Medulla oblongata (tissue), 1 donor: ENCODE results near the gene TMED1.
A peak's percentile ranks its signal among the peaks of the same experiment; 100 is the strongest.
"Not testable (repeated sequence)": the region's sequence is repeated elsewhere in the genome, so short reads cannot be mapped to it uniquely, and the experiment has no call there.

Experiments
- DNase-seq: peaks from one replicate; pipeline ENCODE4 v3.0.0-alpha.2; 2015; ENCODE audit errors: extremely low spot score

TMED1 gene

DNA sequence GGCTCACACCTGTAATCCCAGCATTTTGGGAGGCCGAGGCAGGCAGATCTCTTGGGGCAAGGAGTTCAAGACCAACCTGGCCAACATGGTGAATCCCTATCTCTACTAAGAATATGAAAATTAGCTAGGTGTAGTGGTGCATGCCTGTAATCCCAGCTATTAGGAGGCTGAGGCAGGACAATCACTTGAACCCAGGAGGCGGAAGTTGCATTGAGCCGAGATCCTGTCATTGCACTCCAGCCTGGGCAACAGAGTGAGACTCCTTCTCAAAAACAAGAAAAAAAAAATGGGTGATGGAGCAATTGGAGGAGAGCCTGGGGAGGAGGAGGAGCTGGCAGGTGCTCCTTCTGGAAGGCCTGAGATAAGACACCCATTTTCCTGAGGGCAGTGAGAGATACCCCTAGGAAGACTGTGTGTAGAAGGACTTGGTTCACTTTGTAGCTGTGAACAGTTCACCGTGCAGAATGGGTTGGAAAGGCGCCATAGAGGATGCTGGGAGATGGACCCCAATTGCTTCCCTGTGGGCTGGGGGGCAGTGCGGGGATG lies 26.6 kb upstream of the TMED1 start:
- no peak for DNase-seq

DNA sequence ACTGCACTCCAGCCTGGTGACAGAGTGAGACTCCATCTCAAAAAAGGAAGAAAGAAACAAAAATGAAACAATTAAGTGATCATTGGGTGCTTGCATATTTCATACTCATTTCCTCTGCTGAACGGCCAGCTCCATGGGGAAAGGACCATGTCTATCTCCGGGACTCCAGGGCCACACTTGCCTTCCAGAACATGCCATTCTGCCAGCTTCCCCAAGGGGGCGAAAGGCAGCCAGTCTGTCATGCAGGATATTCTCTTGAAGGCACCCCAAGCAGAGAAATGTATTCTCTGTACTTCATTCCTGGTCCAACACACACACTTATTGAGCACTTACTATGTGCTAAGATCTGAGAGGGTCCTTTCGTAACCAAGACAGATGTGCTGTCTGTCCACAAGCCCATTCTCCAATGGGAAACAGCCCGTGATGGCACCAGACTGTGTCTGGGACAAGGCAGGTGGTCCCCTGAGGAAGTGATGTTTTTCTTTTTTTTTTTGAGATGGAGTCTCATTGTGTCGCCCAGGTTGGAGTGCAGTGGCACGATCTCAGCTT lies 25.2 kb upstream of the TMED1 start:
- no peak for DNase-seq

DNA sequence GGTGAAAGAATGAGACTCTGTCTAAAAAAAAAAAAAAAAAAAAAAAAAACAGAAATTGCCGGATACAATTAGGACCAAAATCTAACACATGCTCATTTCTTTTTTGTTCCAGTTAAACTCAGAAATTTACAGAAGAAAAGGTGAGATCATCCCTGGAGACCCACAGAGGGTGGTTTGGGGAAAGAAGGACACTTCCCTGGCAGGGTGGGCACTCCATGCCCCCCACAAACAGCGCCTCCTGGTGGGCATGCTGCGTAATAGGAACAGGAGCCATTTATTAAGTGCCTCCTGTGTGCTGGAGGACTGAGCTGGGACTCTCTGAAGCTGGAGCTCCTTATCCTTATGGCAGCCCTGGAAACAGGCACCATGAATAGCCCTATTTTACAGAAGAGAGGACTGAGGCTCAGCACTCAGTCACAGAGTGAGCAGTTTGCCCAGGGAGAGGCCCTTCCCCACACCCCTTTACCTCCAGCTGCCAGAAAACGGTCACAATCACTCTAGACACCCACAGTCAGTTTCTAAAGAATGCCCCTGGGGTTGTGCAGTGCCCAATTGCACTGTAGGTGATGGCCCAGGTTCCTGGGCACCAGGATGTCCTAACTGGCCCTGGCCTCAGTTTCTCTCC lies 22.3 kb upstream of the TMED1 start:
- no peak for DNase-seq

DNA sequence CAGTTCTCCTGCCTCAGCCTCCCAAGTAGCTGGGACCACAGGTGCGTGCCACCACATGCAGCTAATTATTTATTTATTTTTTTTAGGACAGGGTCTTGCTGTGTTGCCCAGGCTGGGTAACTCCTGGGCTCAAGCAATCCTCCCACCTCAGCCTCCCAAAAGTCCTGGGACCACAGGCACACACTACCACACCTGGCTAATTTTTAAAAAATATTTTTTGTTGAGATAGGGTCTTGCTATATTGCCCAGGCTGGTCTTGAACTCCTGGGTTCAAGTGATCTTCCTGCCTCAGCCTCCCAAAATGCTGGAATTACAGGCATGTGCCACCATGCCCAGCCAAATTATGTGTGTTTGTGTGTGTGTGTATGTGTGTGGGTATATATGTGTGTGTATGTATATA lies 20.9 kb upstream of the TMED1 start:
- not testable (repeated sequence) for DNase-seq

DNA sequence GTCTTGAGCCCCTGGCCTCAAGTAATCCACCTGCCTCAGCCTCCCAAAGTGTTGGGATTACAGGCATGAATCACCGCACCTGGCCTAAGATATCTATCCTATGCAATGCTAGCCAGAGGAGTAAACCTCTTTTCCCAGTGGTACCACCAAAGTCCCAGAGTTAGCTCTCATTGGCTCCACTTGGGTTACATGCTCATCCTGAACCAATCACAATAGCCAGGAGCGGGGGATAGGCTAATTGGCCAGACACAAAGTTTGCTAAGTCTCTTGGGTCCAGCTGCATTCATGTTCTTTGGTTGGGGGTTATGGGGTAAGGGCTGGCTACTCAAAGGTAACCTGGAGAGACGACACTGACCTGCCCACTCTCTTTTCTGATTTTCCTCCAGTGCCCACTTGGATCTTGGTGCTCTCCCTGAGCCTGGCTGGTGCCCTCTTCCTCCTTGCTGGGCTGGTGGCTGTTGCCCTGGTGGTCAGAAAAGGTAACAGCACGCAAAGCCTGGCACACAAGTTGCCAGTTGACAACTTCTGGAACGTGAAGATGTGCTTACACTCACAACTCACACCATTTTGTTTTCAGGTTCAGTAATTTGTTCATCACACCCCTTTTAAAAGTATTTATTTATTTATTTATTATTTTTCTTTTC lies 20.0 kb upstream of the TMED1 start:
- no peak for DNase-seq

DNA sequence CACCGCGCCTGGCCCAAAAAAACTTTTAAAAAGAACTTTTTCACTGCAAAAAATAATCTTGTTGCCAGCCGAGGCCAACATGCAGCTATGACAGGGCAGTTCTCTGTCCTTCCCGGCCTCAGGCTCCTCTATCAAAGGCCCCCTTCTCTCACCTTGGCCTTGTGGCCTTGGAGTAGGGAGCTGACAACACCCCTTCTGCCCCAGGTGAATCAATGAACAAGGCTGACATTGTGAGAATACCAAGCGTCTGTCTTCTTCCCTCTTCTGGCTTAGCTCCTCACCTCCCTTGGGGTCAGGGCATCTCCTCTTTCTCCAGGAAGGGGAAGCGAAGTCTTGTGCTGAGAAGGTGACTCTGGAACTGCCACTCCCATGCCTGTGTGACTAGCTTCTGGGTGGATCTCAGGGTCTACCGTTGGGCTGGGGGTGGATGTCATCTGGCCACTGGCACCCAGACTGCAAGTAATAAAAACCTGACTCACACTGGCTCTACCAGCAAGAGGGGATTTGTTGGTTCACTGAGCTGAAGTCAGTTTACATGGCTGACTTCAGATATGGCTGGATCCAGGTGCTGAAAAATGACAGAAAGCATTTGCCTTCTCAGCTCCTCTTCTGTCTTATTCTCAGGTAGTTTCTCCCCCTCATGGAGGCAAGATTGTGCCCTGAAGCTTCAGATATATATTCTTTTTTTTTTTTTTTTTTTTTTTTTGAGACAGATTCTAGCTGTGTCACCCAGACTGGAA lies 18.5 kb upstream of the TMED1 start:
- no peak for DNase-seq

DNA sequence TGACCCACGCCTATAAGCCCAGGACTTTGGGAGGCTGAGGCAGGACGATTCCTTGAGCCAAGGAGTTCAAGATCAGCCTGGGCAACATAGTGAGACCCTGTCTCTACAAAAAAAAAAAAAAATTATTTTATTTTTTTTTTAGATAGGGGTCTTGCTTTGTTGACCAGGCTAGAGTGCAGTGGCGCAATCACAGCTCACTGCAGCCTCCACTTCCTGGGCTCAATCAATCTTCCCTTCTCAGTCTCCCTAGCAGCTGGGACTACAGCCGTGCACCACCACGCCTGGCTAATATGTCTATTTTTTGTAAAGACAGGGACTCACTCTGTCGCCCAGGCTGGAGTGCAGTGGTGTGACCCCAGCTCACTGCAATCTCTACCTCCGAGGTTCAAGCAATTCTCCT lies 16.9 kb upstream of the TMED1 start:
- no peak for DNase-seq

DNA sequence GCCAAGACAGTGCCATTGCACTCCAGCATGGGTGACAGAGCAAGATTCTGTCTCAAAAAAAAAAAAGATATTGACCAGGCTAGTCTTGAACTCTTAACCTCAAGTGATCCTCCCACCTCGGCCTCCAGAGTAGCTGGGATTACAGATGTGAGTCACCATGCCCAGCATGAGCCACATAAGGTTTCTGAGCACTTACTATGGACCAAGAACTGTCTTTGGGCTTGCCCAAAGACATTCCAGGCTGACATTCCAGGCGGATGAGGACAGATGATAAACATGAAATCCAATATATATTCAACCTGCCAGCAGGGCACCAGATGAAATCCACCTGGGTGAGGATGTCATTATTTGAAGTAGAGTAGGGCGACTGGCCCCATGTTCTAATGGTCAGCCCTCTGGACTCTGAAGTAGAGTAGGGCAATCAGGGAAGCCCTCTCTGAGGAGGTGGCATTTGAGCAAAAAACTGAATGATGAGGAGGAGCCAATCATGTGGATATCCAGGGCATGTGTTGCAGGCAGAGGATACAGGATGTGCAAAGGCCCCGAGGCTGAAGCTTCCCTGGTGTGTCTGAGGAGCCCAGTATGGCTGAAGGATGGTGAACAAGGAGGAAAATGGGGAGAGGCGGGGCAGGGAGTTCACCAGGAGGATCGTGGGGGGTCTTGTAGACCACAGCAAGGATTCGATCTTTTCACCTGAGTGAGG lies 16.2 kb upstream of the TMED1 start:
- no peak for DNase-seq

DNA sequence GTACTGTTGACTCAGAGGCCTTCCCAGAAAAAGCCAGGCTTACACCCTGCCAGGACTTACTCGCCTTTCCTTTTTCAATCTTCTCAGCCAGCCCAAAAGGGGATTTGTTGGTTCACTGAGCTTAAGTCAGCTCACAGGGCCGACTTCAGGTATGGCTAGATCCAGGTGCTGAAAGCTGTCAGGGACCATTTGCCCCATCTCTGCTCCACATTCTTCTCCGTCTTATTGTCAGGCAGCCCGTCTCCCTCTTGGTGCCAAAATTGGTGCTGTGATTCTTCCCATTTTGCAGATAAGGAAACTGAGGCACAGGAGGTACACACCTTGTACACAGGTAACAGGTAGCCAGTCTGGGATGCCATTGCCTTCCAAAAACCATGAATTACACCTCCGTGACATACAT lies 14.6 kb upstream of the TMED1 start:
- DNase-seq, result no peak

DNA sequence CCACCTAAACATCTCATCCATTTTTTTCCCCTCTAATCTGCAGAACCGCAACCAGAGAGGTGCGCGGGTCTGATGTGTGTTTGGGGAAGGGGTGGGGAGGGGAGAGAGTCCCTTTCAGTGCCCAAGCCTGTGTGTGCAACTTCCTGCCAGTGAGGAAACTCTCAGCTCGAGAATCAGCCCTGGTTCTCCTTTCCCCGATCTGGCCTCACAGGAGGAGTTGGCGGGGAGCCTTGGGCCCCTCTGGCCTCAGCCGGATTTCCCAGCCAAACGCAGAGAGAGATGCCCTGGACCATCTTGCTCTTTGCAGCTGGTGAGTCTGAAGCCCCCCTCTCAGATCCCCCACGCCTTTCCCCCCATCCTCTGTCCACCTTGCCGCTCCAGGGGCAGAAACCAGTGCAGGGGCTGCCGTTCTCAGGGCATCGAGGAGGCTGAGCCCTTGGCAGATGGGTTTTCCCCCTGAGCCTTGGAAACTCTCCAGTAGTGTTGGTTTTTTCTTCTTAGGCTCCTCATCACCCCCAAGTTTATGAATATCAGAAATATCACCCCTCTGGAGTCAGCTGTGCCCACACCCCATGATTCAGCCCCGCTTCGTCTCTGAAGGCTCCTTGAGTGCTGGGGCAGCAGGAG lies 12.3 kb upstream of the TMED1 start, which contains the start of gene C19orf38:
Gene C19orf38, plus strand, starts transcription at position 186 of the 627 bp plus-strand sequence. Its CDS starts 94 bp downstream, at position 280.
- peak; percentile 40 for DNase-seq

DNA sequence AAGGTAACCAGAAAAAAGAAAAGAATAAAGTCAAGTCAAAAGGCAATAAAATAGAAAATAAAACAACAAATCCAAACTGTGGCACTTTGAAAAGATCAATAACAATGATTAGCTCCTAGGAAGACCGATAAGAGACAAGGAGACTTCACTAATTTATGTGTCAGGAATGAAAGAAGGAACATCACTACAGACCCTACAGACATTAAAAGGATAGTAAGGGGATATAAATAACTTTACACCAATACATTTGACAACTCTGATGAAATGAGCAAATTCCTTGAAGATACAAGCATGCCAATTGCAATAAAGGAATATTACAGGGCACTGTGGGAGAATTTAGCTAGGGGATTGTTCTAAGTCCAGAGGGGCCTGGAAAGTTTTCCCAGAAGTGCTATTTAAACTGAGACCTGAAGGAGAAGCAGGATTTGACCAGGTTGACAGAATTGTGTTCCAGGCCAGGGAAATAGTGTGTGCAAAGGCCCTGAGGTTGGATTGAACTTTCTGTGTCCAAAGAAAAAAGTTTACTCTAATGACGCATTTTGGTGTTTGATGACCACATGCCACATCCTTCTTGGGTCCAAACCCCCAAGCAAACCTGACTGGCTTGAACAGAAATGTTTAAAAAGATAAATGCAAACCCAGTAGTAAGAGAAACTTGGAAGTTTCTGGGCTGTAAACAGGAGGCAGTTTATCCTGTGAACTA lies 10.6 kb upstream of the TMED1 start:
- no peak for DNase-seq

DNA sequence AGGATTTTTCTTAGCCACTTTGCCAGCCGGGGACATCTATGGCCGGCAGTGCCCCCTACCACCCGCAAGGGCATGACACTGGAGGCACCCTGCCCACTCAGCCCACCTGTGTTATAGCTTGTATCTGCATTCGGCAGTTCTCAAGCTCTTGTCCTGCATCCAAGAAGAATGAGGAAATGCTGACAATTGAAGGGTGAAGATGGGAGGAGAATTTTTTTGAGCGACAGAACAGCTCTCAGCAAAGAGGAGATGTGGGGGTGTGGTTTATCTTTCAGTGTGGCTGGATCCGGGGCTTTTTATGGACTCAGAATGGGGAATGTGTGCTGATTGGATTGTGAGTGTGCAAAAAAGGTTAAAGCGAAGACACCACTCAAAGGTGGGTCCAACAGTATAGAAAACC lies 6.8 kb upstream of the TMED1 start:
- no peak for DNase-seq

DNA sequence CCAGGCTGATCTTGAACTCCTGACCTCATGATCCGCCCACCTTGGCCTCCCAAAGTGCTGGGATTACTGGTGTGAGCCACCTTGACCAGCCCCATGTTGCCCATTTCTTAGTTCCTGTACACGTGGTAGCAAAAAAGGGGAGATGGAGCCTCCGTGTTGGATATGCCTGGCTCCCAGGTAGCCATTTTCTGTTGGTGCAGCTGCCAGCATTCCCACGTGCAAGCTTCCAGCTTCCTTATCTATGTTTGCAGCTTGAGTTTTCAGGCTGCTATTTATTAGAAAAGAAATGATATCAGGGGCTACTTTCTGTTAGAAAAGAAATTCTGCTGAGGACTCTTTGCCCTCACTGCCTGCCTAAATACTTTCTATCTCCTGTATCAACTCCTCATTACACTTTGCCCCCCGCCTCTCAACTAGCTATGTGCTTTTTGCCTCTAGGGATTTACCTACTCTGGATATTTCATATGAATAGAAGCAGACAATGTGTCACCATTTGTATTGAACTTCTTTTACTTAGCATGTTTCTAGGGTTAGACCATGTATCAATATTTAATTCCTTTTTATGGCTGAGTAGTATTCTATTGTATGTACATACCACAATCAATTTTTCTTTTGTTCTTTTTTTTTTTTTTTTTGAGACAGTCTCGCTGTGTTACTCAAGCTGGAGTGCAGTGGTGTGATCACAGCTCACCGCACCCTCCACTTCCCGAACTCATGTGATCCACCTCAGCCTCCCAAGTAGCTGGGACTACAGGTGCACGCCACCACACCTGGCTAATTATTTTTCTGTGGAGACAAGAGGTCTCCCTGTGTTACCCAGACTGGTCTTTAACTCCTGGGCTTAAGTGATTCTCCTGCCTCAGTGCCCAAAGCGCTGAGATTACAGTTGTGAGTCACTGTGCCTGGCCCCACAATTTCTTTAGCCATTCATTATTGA lies 3.4 kb upstream of the TMED1 start:
- no peak for DNase-seq

DNA sequence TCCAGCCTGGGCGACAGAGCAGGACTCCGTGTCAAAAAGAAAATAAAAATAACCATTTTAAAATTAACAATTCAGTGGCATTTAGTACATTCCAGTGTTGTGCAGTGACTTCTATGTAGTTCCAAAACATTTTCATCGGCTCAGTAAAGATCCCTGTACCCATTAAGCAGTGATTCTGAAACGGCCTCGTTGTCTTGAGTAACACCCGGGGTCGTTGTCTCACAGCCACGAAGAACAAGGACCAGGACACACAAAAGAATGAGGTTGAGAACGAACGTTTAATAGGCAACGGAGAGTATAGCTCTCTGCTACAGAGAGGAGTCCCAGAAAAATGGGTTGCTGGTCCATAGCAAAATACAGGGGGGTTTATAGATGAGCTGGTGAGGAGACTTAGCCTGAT lies 2.4 kb upstream of the TMED1 start:
- DNase-seq, result no peak

DNA sequence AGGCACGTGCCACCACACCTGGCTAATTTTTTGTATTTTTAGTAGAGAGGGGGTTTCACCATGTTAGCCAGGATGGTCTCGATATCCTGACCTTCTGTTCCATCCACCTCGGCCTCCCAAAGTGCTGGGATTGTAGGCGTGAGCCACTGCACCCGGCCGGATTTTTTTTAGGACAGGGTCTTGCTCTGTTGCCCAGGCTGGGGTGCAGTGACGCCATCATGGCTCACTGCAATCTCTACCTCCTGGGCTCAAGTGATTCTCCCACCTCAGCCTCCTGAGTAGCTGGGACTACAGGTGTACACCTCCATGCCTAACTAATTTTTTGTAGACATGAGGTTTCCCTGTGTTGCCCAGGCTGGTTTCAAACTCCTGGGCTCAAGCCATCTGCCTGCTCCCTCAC lies 1.6 kb upstream of the TMED1 start:
- not testable (repeated sequence) for DNase-seq

DNA sequence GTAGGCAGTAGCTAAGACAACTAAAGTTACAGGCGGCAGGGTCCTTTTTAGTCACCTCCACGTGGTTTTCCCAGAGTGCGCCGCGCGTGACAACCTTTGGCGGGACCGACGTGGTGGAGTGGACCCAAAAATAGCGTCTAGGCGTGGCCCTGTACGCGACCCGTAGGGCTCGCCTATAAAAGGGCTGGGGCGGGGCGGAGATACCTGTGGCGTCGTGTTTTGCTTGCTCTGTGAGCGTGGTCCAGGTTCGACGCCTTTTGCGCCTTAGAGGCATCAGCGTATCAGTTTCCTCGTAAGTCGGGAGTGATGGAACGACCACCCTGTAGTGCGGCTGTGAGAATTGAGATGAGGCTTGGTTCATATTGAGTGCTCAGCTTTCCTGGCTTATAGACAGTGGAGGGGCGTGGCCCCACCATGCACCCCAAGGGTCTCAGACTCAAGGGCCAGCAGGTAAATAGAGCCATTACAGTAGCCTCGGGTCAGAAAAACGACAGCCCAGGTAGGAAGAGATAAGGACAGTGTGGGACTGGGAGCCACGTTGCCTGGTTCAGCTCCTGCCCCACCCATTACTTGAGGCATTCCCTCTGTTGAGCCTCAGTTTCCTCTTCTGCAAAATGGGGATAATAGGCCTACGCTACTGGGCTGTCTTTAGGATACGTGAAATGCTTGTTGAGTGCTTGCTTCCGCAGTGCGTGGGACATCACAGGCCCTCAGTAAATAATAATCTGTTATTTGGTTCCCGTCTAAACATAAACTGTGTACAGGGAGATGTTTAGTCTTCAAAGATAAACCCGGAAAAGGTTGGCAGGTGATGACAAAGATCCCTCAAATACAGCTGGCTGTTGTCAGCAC lies 693 bp upstream of the TMED1 start:
- no peak for DNase-seq

DNA sequence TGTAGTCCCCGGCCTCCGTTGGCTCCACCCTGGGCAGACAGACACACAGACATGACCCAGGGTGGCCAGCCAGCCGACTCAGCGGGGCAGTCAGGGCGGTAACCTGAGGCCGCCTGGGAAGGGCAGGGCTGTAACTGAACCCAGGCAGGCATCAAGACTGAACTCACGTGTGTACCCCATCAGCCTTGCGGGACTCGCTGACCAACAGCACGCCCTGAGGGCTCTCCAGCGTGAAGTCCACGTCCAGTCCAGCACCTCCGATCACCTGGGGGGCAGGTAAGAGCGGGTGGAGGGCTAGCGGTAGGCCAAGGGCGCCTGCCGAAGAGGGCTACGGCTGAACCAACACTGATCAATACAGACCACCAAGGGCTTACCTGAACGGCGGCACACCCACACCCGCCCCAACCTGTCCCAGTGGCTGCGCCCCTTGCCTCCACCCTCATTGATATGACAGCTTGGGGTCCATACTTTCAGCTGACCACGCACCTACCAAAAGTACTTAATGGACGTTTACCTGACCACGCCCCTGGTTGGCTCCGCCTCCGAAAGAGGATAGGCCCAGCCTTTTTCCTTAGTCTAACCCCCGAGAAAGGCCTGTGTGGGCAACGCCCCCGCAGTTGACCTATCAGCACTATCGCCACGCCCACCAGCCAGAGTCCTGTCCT lies 791 bp downstream of the TMED1 start:
- DNase-seq, result no peak

DNA sequence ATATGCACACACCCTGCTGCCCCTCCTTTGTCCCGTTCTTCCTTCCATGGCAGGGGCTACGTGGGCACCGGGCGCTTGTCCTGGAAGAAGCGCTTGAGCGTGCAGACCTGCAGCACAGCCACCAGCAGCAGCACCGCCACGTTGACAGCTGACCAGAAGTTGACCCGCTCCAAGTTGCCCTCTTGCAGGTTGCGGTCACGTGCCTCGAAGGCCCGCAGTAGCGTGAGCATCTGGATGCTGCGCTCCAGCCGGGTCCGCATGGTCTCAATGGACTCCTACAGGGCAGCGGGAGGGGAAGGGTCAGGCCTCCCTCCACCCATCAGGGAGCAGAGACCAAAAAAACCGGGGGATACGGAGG lies 3.1 kb downstream of the TMED1 start:
- DNase-seq, result no peak
